Activated T-helper 17 cell treated with anti-CD3 and anti-CD28 coated beads, Interleukin-2, amount 50 U/mL, for 72 hours (primary cell): Measurements from ENCODE around the gene POLR2J. TPM values are rescaled to one million over a fixed set of nuclear protein-coding genes. Genes with fewer than 3 reads are reported as not detected.
"Not testable (repeated sequence)": the region's sequence is repeated elsewhere in the genome, so short reads cannot be mapped to it uniquely, and the experiment has no call there.

ENCODE experiments used
- ATAC-seq: fragments of 150-1000 bp; cut with Tn5 transposase; replicated peaks from 2 replicates; pipeline ENCODE4 v1.10.0; 2021; ENCODE audit warnings: mild to moderate bottlenecking, moderate library complexity
- H3K27ac Mint-ChIP-seq: one replicate; pipeline ENCODE4 v1.8.0; 2022; ENCODE audit warnings: mixed read lengths
- H3K27me3 Mint-ChIP-seq: one replicate; pipeline ENCODE4 v1.8.0; 2022; ENCODE audit warnings: mixed read lengths
- H3K36me3 Mint-ChIP-seq: one replicate; pipeline ENCODE4 v1.8.0; 2022; ENCODE audit warnings: low read depth, mild to moderate bottlenecking, mixed read lengths
- H3K4me1 Mint-ChIP-seq: one replicate; pipeline ENCODE4 v1.8.0; 2022; ENCODE audit warnings: mixed read lengths
- H3K4me3 Mint-ChIP-seq: one replicate; pipeline ENCODE4 v1.8.0; 2022; ENCODE audit warnings: mild to moderate bottlenecking, mixed read lengths
- H3K9me3 Mint-ChIP-seq: one replicate; pipeline ENCODE4 v1.8.0; 2022; ENCODE audit warnings: mixed read lengths
- total RNA-seq, 2 donors: library from RNA; stranded (reverse); gene quantifications; one replicate each; pipeline ENCODE4 v1.2.3, GENCODE V29; 2022

POLR2J gene
- total RNA-seq, 2 donors from 2014 or later: 63.5 to 74.2 TPM

DNA sequence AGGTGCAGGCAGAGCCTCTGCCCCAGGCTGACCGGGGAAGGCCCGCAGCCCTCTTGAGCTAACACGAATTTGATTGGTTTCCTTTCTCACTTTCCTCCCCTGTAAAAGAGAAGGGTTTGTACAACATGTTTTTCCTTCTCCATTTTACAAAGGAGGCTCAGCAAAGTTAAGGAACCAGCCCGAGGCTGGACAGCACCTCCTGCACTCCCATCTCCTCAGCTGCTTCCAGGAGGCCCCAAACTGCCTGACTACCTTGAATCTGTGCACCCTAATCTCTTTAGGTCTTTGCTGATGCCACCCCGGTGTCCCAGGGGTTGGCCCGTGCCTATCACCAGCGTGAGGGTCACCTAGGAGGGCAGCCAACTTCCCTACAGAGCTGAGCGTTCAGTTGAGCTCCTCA lies 18.3 kb downstream of the POLR2J start:
- peaks cover 29% of the 10 kb centered on the region for H3K36me3 Mint-ChIP-seq

GRCh38 chr7:102459221-102459844 lies 19.4 kb downstream of the POLR2J start:
- no peak overlapping the region for H3K4me3 Mint-ChIP-seq
- H3K27ac Mint-ChIP-seq: no peak overlapping the region
- ATAC-seq: no peak

More for the DNA sequence above, 18.3 kb downstream of the POLR2J start:
- Mint-ChIP-seq H3K27ac (no peak overlapping the region), H3K27me3 (no peaks in the 10 kb centered on the region), H3K9me3 (no peaks in the 10 kb centered on the region), H3K4me3 (no peak overlapping the region), H3K4me1 (peaks cover 12% of the 10 kb centered on the region)
- no peak for ATAC-seq

DNA sequence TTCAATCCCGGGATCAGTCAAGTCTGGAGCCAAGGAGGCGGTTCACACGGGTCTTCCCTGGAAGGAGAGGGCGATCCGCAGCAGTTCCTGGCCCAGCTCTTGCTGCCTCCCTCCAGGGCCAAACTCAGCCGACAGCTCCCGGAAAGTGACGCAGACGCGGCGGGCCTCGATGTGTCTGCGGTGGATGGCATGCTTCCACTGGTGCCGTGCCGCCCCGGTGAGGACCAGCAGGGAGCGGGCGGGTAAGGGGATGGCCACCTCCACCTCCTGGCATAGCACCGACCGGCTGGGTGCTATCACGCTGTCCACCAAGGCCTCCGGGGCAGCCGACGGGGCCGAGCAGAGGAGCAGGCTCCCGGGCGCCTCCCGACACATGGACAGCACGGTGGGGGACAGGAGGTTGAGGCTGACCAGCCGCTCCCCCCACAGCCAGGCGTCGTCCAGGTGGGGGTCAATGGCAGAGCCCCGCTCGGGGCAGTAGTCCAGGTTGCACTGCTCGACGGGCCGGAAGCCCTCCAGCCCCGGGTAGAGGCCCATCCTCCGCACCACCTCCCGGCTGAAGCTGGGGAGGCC lies 21.3 kb downstream of the POLR2J start:
- peaks cover under 1% of the 10 kb centered on the region for H3K4me1 Mint-ChIP-seq

More at GRCh38 chr7:102459221-102459844, 19.4 kb downstream of the POLR2J start:
- Mint-ChIP-seq H3K36me3 (peaks cover 29% of the 10 kb centered on the region), H3K9me3 (no peaks in the 10 kb centered on the region), H3K27me3 (no peaks in the 10 kb centered on the region), H3K4me1 (peaks cover 12% of the 10 kb centered on the region)

GRCh38 chr7:102456327-102456726 lies 22.4 kb downstream of the POLR2J start:
- Mint-ChIP-seq H3K4me1 (no peaks in the 10 kb centered on the region), H3K27me3 (no peaks in the 10 kb centered on the region), H3K9me3 (no peaks in the 10 kb centered on the region), H3K4me3 (no peak overlapping the region), H3K27ac (no peak overlapping the region), H3K36me3 (peaks cover 29% of the 10 kb centered on the region)
- ATAC-seq: no peak

More for the DNA sequence above, 21.3 kb downstream of the POLR2J start:
- Mint-ChIP-seq H3K4me3 (no peak overlapping the region), H3K27ac (no peak overlapping the region), H3K27me3 (no peaks in the 10 kb centered on the region), H3K9me3 (no peaks in the 10 kb centered on the region), H3K36me3 (peaks cover 29% of the 10 kb centered on the region)
- ATAC-seq: no peak

- ATAC-seq: no peak
- no peaks in the 10 kb centered on the region for H3K27me3 Mint-ChIP-seq
- H3K4me3 Mint-ChIP-seq: no peak overlapping the region
- H3K36me3 Mint-ChIP-seq: peaks cover 29% of the 10 kb centered on the region
- no peak overlapping the region for H3K27ac Mint-ChIP-seq
- H3K9me3 Mint-ChIP-seq: no peaks in the 10 kb centered on the region
- H3K4me1 Mint-ChIP-seq: no peaks in the 10 kb centered on the region
These were observed 23.1 kb downstream of the POLR2J start for GRCh38 chr7:102455596-102455995.

DNA sequence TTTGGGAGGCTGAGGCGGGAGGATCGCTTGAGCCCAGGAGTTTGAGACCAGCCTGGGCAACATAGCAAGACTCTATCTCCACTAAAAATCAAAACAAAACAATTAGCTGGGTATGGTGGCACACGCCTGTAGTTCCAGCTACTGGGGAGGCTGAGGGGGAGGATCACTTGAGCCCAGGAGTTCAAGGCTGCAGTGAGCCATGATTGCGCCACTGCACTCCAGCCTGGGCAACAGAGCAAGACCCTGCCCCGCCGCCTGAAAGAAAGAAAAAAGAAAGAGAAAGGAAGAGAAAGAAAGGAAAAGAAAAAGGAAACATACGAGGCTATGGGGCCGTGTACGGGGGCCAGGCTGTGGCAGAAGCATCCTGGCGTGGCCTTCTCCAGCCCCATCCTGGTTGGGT lies 23.8 kb downstream of the POLR2J start:
- peaks cover 29% of the 10 kb centered on the region for H3K36me3 Mint-ChIP-seq
- not testable (repeated sequence) for H3K27me3 Mint-ChIP-seq, H3K9me3 Mint-ChIP-seq, H3K4me3 Mint-ChIP-seq, H3K4me1 Mint-ChIP-seq, ATAC-seq, H3K27ac Mint-ChIP-seq

DNA sequence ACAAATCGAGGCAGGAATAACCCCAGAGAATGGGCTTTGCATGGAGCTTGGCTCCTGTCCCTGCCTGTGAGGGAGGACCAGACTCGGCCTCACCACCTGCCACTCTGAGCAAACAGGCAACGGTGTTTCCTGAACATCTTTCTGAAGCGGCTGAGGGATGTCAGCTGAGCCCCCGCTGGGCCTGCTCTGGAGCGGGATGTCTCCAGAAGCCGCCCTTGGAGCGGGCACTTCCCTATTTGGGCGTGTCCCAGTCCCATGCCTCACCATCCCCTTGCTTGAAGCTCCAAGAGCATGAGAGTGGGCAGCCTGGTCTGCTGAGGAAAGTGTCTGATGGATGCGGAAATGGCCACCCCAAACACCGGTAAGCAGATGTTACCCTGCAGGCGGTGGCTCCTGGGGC lies 24.3 kb downstream of the POLR2J start:
- Mint-ChIP-seq H3K9me3 (no peaks in the 10 kb centered on the region), H3K27me3 (no peaks in the 10 kb centered on the region), H3K27ac (no peak overlapping the region), H3K4me1 (no peaks in the 10 kb centered on the region), H3K36me3 (peaks cover 29% of the 10 kb centered on the region), H3K4me3 (no peak overlapping the region)
- no peak for ATAC-seq

- H3K9me3 Mint-ChIP-seq: no peaks in the 10 kb centered on the region
- no peak overlapping the region for H3K27ac Mint-ChIP-seq
- no peaks in the 10 kb centered on the region for H3K27me3 Mint-ChIP-seq
- peaks cover 27% of the 10 kb centered on the region for H3K36me3 Mint-ChIP-seq
- ATAC-seq: no peak
- no peak overlapping the region for H3K4me3 Mint-ChIP-seq
- H3K4me1 Mint-ChIP-seq: no peaks in the 10 kb centered on the region
These were observed 25.4 kb downstream of the POLR2J start for GRCh38 chr7:102453319-102453718.

GRCh38 chr7:102452451-102452850 lies 26.3 kb downstream of the POLR2J start:
- Mint-ChIP-seq H3K9me3 (no peaks in the 10 kb centered on the region), H3K36me3 (peaks cover 19% of the 10 kb centered on the region), H3K27me3 (no peaks in the 10 kb centered on the region), H3K4me1 (no peaks in the 10 kb centered on the region), H3K4me3 (no peak overlapping the region), H3K27ac (no peak overlapping the region)
- no peak for ATAC-seq

DNA sequence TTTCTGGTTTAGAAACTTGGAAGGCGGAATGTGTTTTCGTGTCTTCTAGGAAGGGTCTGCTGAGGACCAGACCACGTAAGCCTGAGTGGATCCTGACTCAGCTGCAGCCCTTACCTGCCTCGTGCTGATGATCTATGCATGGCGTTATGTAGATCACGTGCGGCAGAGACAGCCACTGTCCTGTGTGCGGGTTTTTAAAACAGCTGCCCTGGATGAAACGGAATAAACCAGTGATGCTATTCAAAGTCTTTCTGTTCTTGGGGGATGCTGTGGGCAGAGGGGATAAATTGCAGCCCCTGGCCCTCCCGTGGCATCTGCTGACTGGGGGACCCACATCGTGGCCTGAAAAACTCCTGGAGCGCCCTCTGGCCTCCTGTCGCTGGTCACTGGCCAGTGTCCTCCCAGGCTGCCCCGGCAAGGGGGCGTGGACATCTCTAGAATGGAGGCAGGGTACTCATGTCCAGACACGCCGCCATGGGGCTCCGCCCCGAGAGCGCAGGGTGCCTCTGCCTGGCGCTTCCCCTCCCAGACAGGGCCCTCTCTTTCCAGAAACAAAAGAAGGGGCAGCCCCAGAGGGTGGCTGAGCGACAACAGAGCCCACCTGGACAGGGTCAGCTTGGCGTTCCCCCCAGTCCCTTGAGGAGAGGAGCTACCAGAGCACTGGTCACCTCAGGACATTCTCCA lies 27.2 kb downstream of the POLR2J start:
- H3K36me3 Mint-ChIP-seq: peaks cover 9% of the 10 kb centered on the region
- H3K4me1 Mint-ChIP-seq: no peaks in the 10 kb centered on the region
- no peak for ATAC-seq
- no peak overlapping the region for H3K27ac Mint-ChIP-seq
- H3K27me3 Mint-ChIP-seq: no peaks in the 10 kb centered on the region
- no peak overlapping the region for H3K4me3 Mint-ChIP-seq
- H3K9me3 Mint-ChIP-seq: no peaks in the 10 kb centered on the region

GRCh38 chr7:102450242-102450641 lies 28.5 kb downstream of the POLR2J start:
- Mint-ChIP-seq H3K27ac (no peak overlapping the region), H3K9me3 (no peaks in the 10 kb centered on the region)
- peak; percentile 82 for ATAC-seq

DNA sequence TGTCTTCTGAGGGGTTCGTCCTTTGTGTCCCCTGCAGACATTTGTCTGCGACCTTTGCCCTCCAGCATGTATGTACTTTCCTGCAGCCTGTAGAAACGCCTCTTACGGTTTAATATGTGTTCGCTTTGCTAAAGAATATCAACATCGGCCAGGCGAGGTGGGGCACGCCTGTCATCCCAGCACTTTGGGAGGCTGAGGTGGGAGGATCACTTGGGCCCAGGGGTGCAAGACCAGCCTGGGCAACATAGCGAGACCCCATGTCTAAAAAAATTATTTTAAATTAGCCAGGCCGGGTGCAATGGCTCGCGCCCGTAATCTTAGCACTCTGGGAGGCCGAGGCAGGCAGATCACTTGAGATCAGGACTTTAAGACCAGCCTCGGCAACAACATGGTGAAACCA lies 29.6 kb downstream of the POLR2J start:
- Mint-ChIP-seq H3K4me3 (no peak overlapping the region), H3K27me3 (no peaks in the 10 kb centered on the region), H3K9me3 (no peaks in the 10 kb centered on the region), H3K36me3 (peaks cover 20% of the 10 kb centered on the region), H3K4me1 (no peaks in the 10 kb centered on the region), H3K27ac (no peak overlapping the region)
- ATAC-seq: no peak

More at GRCh38 chr7:102450242-102450641, 28.5 kb downstream of the POLR2J start:
- Mint-ChIP-seq H3K27me3 (no peaks in the 10 kb centered on the region), H3K36me3 (peaks cover 15% of the 10 kb centered on the region), H3K4me1 (no peaks in the 10 kb centered on the region), H3K4me3 (no peak overlapping the region)

DNA sequence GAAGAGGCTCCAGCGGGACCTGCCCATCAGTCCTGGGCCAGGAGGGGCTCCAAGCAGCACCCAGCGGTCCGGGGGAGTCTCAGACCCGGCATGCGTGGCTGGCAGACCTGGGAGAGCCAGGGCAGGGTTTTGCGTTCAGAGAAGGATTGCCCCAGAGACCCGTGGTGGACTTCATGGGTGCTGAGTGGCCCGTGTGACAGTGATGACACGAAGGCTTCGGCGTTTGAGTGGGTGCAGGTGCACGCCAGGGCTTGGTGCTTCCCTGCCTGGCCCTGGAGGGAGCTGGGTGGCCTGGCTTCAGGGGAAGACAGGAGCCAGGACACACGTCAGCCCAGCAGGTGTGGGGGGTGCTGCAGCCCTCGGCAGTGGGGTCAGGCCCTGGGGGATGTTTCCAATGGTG lies 31.4 kb downstream of the POLR2J start:
- Mint-ChIP-seq H3K4me1 (no peaks in the 10 kb centered on the region), H3K27ac (no peak overlapping the region), H3K27me3 (no peaks in the 10 kb centered on the region), H3K4me3 (no peak overlapping the region), H3K9me3 (no peaks in the 10 kb centered on the region), H3K36me3 (peaks cover 28% of the 10 kb centered on the region)
- no peak for ATAC-seq

- Mint-ChIP-seq H3K9me3 (no peaks in the 10 kb centered on the region), H3K27ac (no peak overlapping the region), H3K27me3 (no peaks in the 10 kb centered on the region), H3K4me1 (no peaks in the 10 kb centered on the region), H3K36me3 (peaks cover 36% of the 10 kb centered on the region), H3K4me3 (no peak overlapping the region)
- no peak for ATAC-seq
These were observed 32.1 kb downstream of the POLR2J start for GRCh38 chr7:102446387-102447156.
